HepG2 (cell line): ENCODE data around the gene P4HTM. TPM values are rescaled to one million over a fixed set of nuclear protein-coding genes. Genes with fewer than 3 reads are reported as not detected.
A peak's percentile ranks its signal among the peaks of the same experiment; 100 is the strongest.

ENCODE experiments used
- ATAC-seq: fragments of 200-7000 bp; cut with Tn5 transposase; 3 replicates; pipeline ENCODE4 v1.9.1; 2020; ENCODE audit warnings: mild to moderate bottlenecking, moderate library complexity
- BruUV-seq: library from RNA; stranded (reverse); fragments of 400-500 nt; replicated peaks from 2 replicates; lab custom pipeline; 2021; lab: Mats Ljungman, UMichigan
- CTCF ChIA-PET: fragments of 300-600 bp; formaldehyde crosslinking; extraction: SDS; loops from one replicate; lab custom pipeline; 2021; ENCODE audit warnings: low total read pairs, inconsistent platforms, low intra/inter-chr PET ratio; lab: Yijun Ruan, JAX
- POLR2A ChIA-PET: fragments of 350-600 bp; sonication (Branson Sonifier 250); formaldehyde crosslinking; loops from one replicate; lab custom pipeline; 2020; ENCODE audit warnings: antibody characterized with exemption, inconsistent platforms; lab: Yijun Ruan, JAX
- DNase-seq: peaks from one replicate; pipeline ENCODE4 v3.0.0-alpha.2; 2015; ENCODE audit warnings: low spot score
- FAIRE-seq: peaks from 3 replicates; lab custom pipeline; 2011; peaks lifted over from hg19 to GRCh38; lab: Jason Lieb, UNC
- H2AFZ ChIP-seq: one replicate; pipeline ENCODE4 v1.6.1; 2011; ENCODE audit warnings: low read length, inconsistent platforms
- H3K27ac ChIP-seq: fragments of 300-600 bp; 3 replicates; pipeline ENCODE4 v1.8.0; 2011; ENCODE audit warnings: mixed run types, mild to moderate bottlenecking, mixed read lengths, low read length, inconsistent platforms; ENCODE audit not compliant: insufficient read depth; ENCODE audit errors: extremely low read length
- H3K27me3 ChIP-seq, 2 experiments: fragments of 200-600 bp in 1 of 2; 2 replicates in 1 of 2; 3 replicates in 1 of 2; pipeline versions ENCODE4 v1.6.0 to v1.8.0; 2011; ENCODE audit warnings: low read length in 2 of 2, mild to moderate bottlenecking in 2 of 2, moderate library complexity in 2 of 2, inconsistent platforms in 1 of 2; ENCODE audit not compliant: insufficient read depth in 2 of 2, control insufficient read depth in 1 of 2
- H3K36me3 ChIP-seq, 2 experiments: fragments of 200-600 bp in 1 of 2; replicated peaks in 1 of 2; 2 replicates in 1 of 2; 3 replicates in 1 of 2; pipeline versions ENCODE4 v1.5.1 to v1.8.0; 2011; ENCODE audit warnings: low read length in 2 of 2, inconsistent platforms in 1 of 2; ENCODE audit not compliant: insufficient read depth in 2 of 2, control insufficient read depth in 1 of 2
- H3K4me1 ChIP-seq: 2 replicates; pipeline ENCODE4 v1.5.1; 2012; ENCODE audit warnings: low read length, inconsistent platforms; ENCODE audit not compliant: insufficient read depth
- H3K4me2 ChIP-seq: 2 replicates; pipeline ENCODE4 v1.6.0; 2011; ENCODE audit warnings: low read depth, low read length, inconsistent platforms
- H3K4me3 ChIP-seq, 3 experiments: fragments of 200-600 bp in 1 of 3; sonication (generic), shearing (Covaris generic) in 1 of 3; replicated peaks in 1 of 3; 2 replicates each; pipeline ENCODE4 v1.5.1; 2011 to 2016; ENCODE audit warnings: low read length in 3 of 3, inconsistent platforms in 2 of 3, low read depth in 2 of 3, mild to moderate bottlenecking in 2 of 3, control low read depth in 1 of 3, mixed read lengths in 1 of 3; ENCODE audit not compliant: insufficient read depth in 1 of 3
- H3K79me2 ChIP-seq: one replicate; pipeline ENCODE4 v1.6.1; 2011; ENCODE audit warnings: low read length, inconsistent platforms; ENCODE audit not compliant: insufficient read depth
- H3K9ac ChIP-seq: 2 replicates; pipeline ENCODE4 v1.6.0; 2011; ENCODE audit warnings: mild to moderate bottlenecking, low read depth, low read length, inconsistent platforms; ENCODE audit not compliant: insufficient read depth
- H3K9me3 ChIP-seq: 2 replicates; pipeline ENCODE4 v1.5.1; 2012; ENCODE audit warnings: mild to moderate bottlenecking, low read length
- H4K20me1 ChIP-seq: 2 replicates; pipeline ENCODE4 v1.6.0; 2011; ENCODE audit warnings: inconsistent platforms, mild to moderate bottlenecking, low read length, moderate library complexity; ENCODE audit not compliant: insufficient read depth
- BORCS8-MEF2B ChIP-seq: sonication (generic); formaldehyde crosslinking; IDR thresholded peaks from 2 replicates; pipeline ENCODE4 v1.8.0; 2022; ENCODE audit warnings: mild to moderate bottlenecking, missing genetic modification reagents
- CEBPZ ChIP-seq: IDR thresholded peaks from 2 replicates; pipeline ENCODE4 v1.6.1; 2012; ENCODE audit warnings: low read length, improper control_type of control experiment
- IRF2 ChIP-seq: IDR thresholded peaks from 2 replicates; pipeline ENCODE4 v1.6.1; 2018; ENCODE audit warnings: missing genetic modification reagents, missing compliant biosample characterization
- MAFF ChIP-seq: IDR thresholded peaks from 2 replicates; pipeline ENCODE4 v1.6.1; 2011; ENCODE audit warnings: low read depth, low read length, improper control_type of control experiment
- MAFK ChIP-seq, 2 experiments: IDR thresholded peaks in 1 of 2; conservative IDR thresholded peaks in 1 of 2; 2 replicates each; pipeline ENCODE4 v1.6.1; 2011; ENCODE audit warnings: improper control_type of control experiment in 2 of 2, low read length in 2 of 2
- NR2F2 ChIP-seq: IDR thresholded peaks from 2 replicates; pipeline ENCODE4 v1.6.1; 2012; ENCODE audit warnings: low read depth, inconsistent platforms, borderline replicate concordance
- NR3C1 ChIP-seq: sonication (generic); formaldehyde crosslinking; IDR thresholded peaks from 2 replicates; pipeline ENCODE4 v1.4.0; 2020; ENCODE audit warnings: missing genetic modification reagents
- ZNF138 ChIP-seq: sonication (generic); formaldehyde crosslinking; IDR thresholded peaks from 2 replicates; pipeline ENCODE4 v1.5.0; 2020; ENCODE audit warnings: mild to moderate bottlenecking, low read depth, missing genetic modification reagents
- ZNF446 ChIP-seq: sonication (generic); formaldehyde crosslinking; IDR thresholded peaks from 2 replicates; pipeline ENCODE4 v1.5.0; 2020; ENCODE audit warnings: mild to moderate bottlenecking, missing genetic modification reagents
- ZNF552 ChIP-seq: sonication (generic); formaldehyde crosslinking; IDR thresholded peaks from 2 replicates; pipeline ENCODE4 v1.9.0; 2022; ENCODE audit warnings: missing genetic modification reagents, mild to moderate bottlenecking, borderline replicate concordance
- in situ Hi-C: cut with HindIII; loops from 2 replicates; pipeline ENCODE4 v1.10.0; 2017; ENCODE audit warnings: low pct_unique_long_range_greater_than_20kb; ENCODE audit not compliant: extremely low pct_ligation_motif_present
- intact Hi-C: fragments of 100-400 bp; cut with micrococcal nuclease; formaldehyde crosslinking; loops from one replicate; pipeline ENCODE4 v1.10.0; 2022; ENCODE audit not compliant: unreplicated experiment
- polyA plus RNA-seq, 8 experiments: library from polyadenylated mRNA; depleted of rRNA in 3 of 8; stranded (reverse) in 7 of 8; unstranded in 1 of 8; fragments of >200 nt; fragmentation: Illumina TruSeq in 4 of 8; extraction: Trizol in 4 of 8; gene quantifications; 2 replicates each; pipeline versions ENCODE4 v1.2.1 to v1.2.3, GENCODE V29; 2011 to 2016; ENCODE audit warnings: low read depth in 4 of 8, missing spikeins in 1 of 8, mixed read lengths in 1 of 8; ENCODE audit not compliant: insufficient read depth in 1 of 8
- total RNA-seq, 5 experiments: library from RNA; depleted of rRNA; stranded (reverse); fragments of >200 nt; fragmentation: Illumina TruSeq; extraction: Trizol; gene quantifications; 2 replicates each; pipeline ENCODE4 v1.2.3, GENCODE V29; 2016; ENCODE audit warnings: low read depth in 1 of 5
- TF ChIP-seq, protein P1 (sequence below): sonication (generic); formaldehyde crosslinking; IDR thresholded peaks from 2 replicates; pipeline ENCODE4 v1.8.1; 2023; ENCODE audit warnings: missing genetic modification reagents, mild to moderate bottlenecking, borderline replicate concordance
- TF ChIP-seq, protein P2 (sequence below): sonication (generic); formaldehyde crosslinking; IDR thresholded peaks from 2 replicates; pipeline ENCODE4 v1.4.0; 2020; ENCODE audit warnings: missing genetic modification reagents
- TF ChIP-seq, protein P3 (sequence below): sonication (generic); formaldehyde crosslinking; IDR thresholded peaks from 2 replicates; pipeline ENCODE4 v1.5.0; 2020; ENCODE audit warnings: mild to moderate bottlenecking, missing genetic modification reagents

Gene P4HTM
- total and polyA plus RNA-seq, 2 of the 13 experiments (the other 11 are each of a cell fraction or from before 2014, with no cell fraction given): 0.01 TPM; not detected in 1

GRCh38 chr3:48980295-48980694 lies 9.7 kb upstream of the P4HTM start (continued):
- TF ChIP-seq, protein P1, sequence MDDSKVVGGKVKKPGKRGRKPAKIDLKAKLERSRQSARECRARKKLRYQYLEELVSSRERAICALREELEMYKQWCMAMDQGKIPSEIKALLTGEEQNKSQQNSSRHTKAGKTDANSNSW (CRISPR knock-in tag): no peak
- no peak for TF ChIP-seq IRF2
- no peak for TF ChIP-seq ZNF446 (CRISPR knock-in tag)
- no peak for TF ChIP-seq ZNF552 (CRISPR knock-in tag)
- TF ChIP-seq CEBPZ: no peak
- TF ChIP-seq, protein P2, sequence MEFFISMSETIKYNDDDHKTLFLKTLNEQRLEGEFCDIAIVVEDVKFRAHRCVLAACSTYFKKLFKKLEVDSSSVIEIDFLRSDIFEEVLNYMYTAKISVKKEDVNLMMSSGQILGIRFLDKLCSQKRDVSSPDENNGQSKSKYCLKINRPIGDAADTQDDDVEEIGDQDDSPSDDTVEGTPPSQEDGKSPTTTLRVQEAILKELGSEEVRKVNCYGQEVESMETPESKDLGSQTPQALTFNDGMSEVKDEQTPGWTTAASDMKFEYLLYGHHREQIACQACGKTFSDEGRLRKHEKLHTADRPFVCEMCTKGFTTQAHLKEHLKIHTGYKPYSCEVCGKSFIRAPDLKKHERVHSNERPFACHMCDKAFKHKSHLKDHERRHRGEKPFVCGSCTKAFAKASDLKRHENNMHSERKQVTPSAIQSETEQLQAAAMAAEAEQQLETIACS (CRISPR knock-in tag): no peak

- H3K36me3 ChIP-seq: peaks cover 37 to 64% of the 10 kb centered on the region in 2 experiments
- no peaks in the 10 kb centered on the region for H3K4me1 ChIP-seq
- in situ Hi-C loops: no loop called here
- H3K4me2 ChIP-seq: no peak overlapping the region
- H3K27me3 ChIP-seq: no peaks in the 10 kb centered on the region
- H3K27ac ChIP-seq: no peak overlapping the region
- no TSS peak for BruUV-seq
- CTCF ChIA-PET: no interaction called here
- H2AFZ ChIP-seq: no peak overlapping the region
- DNase-seq: no peak
- POLR2A ChIA-PET: no interaction called here
- H3K4me3 ChIP-seq: no peak overlapping the region
- no peak overlapping the region for H3K9ac ChIP-seq
- intact Hi-C loops: no loop called here
- no peaks in the 10 kb centered on the region for H3K79me2 ChIP-seq
- no peaks in the 10 kb centered on the region for H3K9me3 ChIP-seq
- ATAC-seq: no peak
- no peaks in the 10 kb centered on the region for H4K20me1 ChIP-seq
- TF ChIP-seq MAFF (peak; percentile 91), ZNF138 (CRISPR knock-in tag) (no peak), NR2F2 (no peak), BORCS8-MEF2B (no peak), MAFK (conservative IDR thresholded peaks at IDR 0.05 in 1 of 2, IDR thresholded peaks at IDR 0.05 in 1 of 2; ENCODE audit: low read length in 2 of 2) (peak; percentile 87 to 92), NR3C1 (CRISPR knock-in tag) (no peak)
- TF ChIP-seq, protein P3, sequence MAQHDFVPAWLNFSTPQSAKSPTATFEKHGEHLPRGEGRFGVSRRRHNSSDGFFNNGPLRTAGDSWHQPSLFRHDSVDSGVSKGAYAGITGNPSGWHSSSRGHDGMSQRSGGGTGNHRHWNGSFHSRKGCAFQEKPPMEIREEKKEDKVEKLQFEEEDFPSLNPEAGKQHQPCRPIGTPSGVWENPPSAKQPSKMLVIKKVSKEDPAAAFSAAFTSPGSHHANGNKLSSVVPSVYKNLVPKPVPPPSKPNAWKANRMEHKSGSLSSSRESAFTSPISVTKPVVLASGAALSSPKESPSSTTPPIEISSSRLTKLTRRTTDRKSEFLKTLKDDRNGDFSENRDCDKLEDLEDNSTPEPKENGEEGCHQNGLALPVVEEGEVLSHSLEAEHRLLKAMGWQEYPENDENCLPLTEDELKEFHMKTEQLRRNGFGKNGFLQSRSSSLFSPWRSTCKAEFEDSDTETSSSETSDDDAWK (CRISPR knock-in tag): no peak
- FAIRE-seq: no peak
Observed at GRCh38 chr3:48982016-48982415, 8.0 kb upstream of the P4HTM start.
